HL-60 (cell line): Measurements from ENCODE around the gene ERMP1.

Experiments
- POLR2AphosphoS5 ChIP-seq: IDR thresholded peaks from 2 replicates; pipeline ENCODE4 v1.6.1; 2012; ENCODE audit warnings: low read depth
- TF ChIP-seq, protein P1 (sequence below): IDR thresholded peaks from one replicate; pipeline ENCODE4 v1.5.1; 2011; ENCODE audit warnings: low read length, control low read depth, inconsistent platforms; ENCODE audit not compliant: insufficient read depth
- TF ChIP-seq, protein P2 (sequence below): IDR thresholded peaks from 2 replicates; pipeline ENCODE4 v1.6.1; 2012; ENCODE audit warnings: low read depth; ENCODE audit not compliant: insufficient replicate concordance

DNA sequence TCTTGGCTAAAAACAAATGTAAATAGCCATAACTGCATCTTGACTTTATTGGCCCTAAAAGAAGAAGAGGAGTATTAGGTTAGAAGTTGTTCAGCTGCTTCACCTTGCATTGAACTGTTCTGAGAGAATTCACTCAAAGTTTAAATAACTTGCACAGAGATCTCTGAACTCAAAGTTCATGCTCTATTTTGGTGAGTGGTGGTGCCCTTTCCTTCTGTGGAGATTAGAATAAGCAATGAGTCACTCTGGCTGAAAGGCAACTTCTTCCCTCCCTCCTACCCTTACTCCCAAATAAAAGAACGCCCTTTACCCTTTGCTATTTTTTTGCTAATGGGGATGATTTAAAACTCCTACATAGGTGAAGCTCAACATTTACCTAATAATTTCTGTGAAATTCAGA is 48.9 kb downstream of the ERMP1 start:
- TF ChIP-seq, protein P1, sequence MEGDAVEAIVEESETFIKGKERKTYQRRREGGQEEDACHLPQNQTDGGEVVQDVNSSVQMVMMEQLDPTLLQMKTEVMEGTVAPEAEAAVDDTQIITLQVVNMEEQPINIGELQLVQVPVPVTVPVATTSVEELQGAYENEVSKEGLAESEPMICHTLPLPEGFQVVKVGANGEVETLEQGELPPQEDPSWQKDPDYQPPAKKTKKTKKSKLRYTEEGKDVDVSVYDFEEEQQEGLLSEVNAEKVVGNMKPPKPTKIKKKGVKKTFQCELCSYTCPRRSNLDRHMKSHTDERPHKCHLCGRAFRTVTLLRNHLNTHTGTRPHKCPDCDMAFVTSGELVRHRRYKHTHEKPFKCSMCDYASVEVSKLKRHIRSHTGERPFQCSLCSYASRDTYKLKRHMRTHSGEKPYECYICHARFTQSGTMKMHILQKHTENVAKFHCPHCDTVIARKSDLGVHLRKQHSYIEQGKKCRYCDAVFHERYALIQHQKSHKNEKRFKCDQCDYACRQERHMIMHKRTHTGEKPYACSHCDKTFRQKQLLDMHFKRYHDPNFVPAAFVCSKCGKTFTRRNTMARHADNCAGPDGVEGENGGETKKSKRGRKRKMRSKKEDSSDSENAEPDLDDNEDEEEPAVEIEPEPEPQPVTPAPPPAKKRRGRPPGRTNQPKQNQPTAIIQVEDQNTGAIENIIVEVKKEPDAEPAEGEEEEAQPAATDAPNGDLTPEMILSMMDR = no peak
- TF ChIP-seq, protein P2, sequence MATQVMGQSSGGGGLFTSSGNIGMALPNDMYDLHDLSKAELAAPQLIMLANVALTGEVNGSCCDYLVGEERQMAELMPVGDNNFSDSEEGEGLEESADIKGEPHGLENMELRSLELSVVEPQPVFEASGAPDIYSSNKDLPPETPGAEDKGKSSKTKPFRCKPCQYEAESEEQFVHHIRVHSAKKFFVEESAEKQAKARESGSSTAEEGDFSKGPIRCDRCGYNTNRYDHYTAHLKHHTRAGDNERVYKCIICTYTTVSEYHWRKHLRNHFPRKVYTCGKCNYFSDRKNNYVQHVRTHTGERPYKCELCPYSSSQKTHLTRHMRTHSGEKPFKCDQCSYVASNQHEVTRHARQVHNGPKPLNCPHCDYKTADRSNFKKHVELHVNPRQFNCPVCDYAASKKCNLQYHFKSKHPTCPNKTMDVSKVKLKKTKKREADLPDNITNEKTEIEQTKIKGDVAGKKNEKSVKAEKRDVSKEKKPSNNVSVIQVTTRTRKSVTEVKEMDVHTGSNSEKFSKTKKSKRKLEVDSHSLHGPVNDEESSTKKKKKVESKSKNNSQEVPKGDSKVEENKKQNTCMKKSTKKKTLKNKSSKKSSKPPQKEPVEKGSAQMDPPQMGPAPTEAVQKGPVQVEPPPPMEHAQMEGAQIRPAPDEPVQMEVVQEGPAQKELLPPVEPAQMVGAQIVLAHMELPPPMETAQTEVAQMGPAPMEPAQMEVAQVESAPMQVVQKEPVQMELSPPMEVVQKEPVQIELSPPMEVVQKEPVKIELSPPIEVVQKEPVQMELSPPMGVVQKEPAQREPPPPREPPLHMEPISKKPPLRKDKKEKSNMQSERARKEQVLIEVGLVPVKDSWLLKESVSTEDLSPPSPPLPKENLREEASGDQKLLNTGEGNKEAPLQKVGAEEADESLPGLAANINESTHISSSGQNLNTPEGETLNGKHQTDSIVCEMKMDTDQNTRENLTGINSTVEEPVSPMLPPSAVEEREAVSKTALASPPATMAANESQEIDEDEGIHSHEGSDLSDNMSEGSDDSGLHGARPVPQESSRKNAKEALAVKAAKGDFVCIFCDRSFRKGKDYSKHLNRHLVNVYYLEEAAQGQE = no peak
- no peak for TF ChIP-seq POLR2AphosphoS5
